COLO829 (cell line): ENCODE data around the gene TMEM134.
A peak's percentile ranks its signal among the peaks of the same experiment; 100 is the strongest.

Experiments used
- DNase-seq: peaks from one replicate; pipeline ENCODE4 v3.0.0; 2012; ENCODE audit warnings: low spot score

Gene TMEM134

DNA sequence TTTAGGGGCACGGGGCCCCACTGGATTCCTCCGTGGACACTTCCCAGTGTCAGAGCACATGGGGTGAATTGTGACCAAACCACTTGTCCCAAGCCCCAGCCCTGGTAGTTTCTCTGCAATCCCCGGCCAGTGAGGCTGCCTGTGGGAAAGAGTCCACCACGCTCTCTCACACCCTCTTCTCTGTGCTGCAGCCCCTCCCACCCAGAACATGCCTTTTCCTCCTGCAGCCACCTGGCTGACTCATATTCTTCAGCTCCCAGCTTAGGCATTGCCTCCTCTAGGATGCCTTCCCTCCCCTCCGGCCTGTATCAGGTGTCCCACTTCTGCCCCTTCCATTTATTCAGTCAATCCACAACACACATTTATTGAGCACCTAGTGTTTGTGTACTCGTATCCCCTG lies 46.2 kb downstream of the TMEM134 start:
- DNase-seq = no peak

DNA sequence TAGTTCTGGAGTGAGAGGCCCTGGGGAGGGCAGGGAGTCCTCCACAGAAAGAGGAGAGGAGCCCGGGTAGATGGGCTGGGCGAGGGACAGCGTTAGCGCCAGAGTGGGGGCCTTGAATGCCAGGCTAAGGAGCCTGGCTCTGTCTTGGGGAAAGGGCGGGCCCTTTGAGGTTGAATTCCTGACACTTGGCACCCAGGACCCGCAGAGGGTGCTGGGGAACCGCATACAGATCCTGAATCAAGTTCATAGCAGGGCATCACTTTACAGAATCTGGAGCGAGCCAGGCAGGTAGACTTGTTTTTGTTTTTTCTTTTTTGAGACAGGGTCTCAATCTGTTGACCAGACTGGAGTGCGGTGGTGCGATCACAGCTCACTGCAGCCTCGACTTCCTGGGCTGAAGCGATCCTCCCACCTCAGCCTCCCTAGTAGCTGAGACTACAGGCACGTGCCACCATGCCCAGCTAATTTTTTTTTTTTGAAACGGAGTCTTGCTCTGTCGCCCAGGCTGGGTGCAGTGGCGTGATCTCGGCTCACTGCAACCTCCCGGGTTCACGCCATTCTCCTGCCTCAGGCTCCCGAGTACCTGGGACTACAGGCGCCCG lies 47.5 kb downstream of the TMEM134 start:
- DNase-seq = no peak

DNA sequence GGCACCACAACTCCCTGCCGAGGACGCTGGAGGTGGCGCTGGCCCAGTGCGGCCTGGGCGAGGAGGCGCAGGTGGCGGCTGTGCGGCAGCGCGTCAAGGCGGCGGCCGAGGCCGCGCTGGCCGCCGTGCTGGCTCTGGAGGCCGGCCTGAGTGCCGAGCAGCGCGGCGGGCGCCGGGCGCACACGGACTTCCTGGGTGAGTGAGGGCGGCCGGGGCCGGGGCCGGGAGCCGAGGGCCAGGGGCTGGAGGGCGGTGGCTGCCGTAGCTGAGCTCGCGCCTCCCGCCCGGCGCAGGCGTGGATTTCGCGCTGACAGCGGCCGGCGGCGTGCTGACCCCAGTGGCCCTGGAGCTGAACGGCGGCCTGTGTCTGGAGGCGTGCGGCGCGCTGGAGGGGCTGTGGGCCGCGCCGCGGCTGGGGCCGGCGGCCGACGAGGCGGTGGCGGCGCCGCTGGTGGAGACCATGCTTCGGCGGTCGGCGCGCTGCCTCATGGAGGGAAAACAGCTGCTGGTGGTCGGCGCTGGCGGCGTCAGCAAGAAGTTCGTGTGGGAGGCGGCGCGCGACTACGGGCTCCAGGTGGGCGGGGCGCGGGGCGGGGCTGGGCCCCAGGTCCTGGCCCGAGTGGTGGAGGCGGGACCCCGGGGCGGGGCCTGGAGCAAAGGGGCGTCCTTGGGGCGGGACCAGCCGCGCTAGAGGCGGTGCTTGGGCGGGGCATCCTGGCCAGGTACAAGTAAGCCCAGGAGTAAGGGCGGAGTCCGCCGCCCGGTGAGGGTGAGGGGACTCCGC lies 48.2 kb downstream of the TMEM134 start:
- peak; percentile 92 for DNase-seq

DNA sequence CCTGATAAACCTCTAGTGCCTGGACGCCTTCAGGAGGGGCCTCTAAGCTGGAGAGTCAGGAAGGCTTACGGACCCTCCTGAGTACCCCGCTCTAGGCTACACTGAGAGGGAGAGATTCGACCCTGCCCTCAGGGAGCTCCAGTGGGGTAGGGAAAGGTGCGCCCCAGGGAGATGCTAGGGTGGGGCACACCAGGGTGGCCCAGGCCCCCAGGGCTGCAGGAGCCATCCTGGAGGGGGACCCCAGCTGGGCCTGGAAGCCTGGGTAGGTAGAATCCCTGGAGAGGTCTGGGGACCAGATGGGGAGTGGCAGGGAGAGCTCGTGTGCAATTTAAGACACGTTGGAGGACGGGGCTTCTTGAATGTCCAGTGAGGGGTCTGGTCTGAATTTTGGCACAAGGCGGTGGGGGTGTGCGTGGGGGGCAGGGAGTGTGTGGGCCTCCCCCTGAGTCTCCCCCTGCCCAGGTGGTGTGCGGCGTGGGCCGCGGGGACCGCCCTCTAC lies 48.9 kb downstream of the TMEM134 start:
- no peak for DNase-seq

DNA sequence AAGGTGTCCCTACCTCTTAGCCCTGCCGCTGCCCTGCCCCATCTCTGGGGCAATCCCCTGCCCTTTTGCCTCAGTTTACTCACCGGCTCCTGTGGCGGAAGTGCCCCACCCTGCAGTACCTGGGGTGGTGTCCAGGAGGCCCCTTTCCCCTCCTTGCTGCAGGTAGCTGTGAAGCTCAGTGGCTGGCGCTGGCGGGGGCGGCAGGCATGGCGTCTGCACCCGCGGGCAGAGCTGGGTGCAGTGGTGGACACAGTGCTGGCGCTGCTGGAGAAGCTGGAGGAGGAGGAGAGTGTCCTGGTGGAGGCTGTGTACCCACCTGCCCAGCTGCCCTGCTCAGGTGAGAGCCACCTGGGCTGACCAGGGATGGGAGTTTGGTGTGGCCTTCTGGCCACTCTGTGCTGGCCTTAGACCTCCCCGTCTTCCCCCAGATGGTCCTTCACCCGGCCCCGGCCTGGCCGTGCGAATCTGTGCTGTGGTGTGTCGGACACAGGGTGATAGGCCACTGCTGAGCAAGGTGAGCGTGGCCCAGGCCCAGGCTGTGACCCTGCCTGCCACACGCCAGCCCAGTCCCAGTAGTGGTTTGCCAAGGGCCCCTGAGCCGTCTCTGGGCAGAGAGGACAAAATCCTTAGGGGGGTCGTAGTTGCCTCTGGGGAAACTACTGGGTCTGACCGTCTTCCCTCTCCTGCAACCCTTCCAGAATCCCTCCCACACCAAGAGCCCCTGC lies 49.6 kb downstream of the TMEM134 start:
- DNase-seq = no peak

DNA sequence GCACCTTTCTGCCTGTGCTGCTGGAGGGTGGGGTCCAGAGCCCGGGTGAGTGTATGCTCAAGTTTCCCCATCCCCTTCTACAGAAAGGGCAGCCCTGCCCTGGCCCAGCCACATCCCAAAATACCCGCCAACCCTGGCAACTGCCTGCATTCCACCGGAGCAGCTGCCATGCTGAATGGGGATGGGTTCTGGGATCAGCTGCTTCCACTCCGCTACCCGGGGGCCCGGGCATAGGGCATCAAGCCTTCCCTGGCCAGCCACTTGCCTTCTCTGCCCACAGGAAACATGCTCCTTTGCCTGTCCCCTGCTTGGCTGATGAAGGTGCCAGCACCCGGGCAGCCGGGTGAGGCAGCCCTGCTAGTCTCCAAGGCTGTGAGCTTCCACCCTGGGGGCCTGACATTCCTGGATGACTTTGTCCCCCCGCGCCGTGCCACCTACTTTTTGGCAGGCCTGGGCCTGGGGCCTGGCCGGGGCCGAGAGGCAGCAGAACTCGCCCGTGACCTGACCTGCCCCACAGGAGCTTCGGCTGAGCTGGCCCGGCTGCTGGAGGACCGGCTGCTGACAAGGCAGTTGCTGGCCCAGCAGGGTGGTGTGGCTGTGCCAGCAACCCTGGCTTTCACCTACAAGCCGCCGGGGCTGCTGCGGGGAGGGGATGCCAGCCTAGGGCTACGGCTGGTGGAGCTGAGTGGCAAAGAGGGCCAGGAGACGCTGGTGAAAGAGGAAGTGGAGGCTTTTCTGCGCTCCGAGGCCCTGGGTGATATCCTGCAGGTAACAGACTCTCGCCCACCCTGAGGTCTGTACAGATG lies 50.4 kb downstream of the TMEM134 start:
- DNase-seq = no peak

DNA sequence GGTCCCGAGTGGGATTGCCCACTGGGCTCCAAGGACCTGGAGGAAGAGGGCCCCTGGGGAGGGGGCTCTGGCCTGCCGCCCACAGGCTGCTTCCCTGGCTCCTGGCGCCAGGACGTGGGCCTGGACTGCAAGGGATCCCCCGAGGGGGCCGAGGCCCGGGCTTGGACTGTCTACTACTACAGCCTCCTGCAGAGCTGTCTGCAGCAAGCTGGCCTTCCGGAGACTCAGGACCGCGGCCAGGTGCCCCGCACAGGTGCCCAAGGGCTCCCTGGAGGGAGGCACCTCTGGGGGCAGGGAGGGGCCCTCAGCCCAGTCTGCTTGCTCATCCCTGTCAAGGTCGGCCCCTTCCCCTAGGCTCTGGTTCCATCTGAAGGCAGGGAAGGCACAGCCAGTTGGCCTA lies 51.6 kb downstream of the TMEM134 start:
- DNase-seq = no peak

DNA sequence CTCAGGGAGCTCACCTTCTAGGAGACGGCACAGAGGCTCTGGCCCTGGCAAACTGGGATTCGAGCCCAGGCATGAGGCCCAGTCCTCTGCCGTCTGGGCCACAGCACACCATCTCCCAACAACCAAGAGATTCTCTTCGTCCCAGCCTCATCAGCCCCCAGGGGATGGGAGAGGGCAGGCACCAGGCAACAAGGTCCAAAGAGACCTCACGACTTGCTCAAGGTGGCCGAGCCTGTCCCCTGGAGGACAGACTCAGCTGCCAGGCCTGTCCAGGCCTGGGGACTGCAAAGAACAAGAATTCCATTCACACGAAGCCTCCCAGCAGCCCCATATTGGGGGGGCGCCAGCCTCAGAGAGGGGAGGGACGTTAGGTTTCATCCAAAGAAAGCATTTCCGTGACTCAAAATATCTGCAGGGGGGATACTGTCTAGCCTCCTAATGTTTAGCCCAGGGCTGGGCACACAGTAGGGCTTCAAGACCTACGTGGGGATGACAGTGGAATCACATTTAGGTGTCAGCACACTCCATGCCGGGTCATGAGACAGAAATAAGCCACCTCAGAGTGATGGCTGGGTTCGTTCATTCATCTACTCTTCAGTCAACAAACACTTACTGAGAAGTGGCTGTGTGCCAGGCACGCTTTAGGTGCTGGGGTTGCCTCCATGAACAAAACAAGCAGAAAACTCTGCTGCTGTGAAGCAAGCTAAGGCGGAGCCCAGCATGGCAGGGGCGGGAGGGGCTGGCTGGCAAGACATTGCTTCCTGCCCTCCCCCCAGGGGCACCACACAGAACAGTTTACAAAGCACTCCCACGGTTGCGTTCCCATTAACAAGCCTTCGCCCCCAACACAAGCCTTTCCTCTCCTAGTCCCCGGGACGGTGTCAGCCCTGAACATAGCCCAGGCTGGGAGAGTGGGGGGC lies 52.4 kb downstream of the TMEM134 start:
- no peak for DNase-seq

DNA sequence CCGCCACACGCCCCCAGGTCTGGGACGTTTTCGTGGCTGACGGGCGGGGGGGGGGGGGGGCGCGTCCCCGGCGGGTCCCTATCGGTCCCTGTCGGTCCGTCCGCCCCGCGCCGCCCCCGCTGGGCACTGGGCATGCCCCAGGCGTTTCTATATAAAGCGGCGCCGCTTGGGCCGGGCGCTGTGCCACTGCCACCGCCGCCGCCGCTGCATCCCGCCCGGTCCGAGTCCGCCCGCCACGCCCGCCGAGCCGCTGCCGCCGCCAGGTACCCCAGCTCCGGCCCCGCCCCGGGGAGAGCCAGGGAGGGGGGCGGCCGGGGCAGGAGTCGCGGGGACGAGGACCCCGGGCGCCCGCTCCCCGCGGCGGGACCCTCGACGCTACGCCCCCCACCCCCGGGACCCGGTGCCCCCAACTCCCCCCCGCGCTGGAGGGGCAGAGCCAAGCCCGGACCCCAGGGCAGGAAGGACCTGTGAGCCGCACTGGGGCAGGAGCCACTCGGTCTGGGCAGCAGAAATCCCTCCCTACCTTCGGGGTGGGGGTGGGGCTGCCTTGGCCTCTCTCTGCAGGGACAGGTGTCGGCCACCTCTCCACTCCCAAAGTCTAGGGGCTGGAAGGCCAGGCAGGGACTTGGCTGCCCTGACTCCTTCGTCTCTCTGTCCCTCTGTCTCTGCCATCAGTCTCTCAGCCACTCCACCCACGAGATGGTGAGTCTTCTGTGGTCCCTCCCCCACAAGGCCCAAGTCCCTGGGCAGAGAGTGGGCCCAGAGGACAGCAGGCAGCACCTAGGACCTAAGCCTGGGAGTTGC lies 53.3 kb downstream of the TMEM134 start, which contains the start of gene CARNS1:
CARNS1 (plus strand) TSS at position 178 of the 804 bp plus-strand sequence; CDS start at position 700, 522 bp downstream.
- no peak for DNase-seq

DNA sequence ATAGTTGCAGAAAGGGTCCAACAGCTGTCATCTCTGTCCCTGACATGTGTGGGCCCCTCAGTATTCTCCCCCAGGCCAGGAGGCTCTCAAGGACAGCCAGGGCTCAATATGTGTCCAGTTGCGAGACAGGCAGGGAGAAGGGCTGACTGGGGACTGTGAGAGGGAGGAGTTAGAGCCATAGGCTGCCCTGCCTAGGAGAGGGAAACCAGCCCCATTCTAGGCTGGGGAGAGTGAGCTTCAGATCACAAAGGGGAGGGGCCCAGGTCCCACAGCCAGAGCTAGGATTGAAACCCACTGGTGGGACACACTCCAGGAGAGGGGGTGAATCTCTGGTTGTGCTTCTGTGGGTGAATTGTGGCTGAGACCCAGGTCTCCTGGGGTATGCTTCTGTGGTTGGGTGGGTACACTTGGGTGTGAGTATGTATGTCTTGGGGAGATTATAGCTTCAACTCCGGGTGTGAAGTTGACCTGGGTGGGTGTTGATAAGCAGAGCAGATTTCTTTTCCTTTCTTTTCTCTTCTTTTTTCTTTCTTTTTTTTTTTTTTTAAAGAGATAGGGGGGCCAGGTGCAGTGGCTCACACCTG lies 55.7 kb downstream of the TMEM134 start:
- no peak for DNase-seq

DNA sequence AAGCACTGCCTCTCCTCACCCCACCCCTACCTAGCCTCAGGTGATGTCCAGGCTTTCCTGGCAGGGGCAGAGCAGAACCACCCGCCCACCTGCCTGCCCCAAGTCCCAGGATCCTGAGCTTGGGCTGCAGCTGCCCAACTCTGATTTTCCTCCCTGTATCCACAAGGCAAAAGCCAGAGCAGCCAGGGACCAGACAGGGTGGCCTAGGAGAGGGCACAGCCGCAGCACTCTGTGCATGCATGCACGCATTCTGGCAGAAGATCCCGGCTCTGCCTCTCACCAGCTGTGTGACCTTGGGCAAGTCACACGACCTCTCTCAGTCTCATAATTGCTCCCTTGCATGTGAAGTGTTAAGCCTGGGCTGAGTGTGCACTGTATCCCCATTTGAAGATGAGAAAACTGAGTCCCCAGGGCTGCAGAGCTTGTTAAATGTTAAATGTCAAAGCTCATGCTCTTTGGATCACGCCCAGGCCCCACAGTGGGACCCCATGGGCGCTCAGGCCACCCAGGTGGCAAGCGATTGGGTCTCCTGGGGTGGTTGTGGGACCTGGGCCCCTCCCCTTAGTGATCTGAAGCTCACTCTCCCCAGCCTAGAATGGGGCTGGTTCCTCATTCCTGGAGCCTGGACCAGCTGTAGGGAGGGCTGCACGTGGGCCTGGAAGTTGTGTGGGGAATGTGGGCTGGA lies 56.4 kb downstream of the TMEM134 start:
- DNase-seq = no peak

DNA sequence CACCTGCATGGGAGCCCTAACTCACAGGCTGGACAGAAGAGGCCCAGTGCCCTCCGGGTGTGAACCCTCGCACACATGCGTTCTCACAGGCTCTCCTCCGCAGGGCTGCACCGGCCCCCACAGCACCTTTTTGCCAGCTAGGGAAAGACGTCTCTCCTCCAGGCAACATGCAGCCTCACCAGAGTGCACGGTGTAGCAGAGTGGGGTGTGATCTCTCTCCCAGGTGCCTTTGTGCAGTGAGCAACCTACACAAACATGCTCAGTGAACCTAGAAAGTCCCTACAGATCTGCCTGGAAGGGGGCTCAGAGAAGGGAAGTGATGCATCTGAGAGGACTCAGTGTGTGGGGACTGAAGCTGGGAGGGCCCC lies 57.3 kb downstream of the TMEM134 start:
- no peak for DNase-seq
